GM23338 (cell line): ENCODE data around the gene HADHA. TPM values are rescaled to one million over a fixed set of nuclear protein-coding genes. Genes with fewer than 3 reads are reported as not detected.
A peak's percentile ranks its signal among the peaks of the same experiment; 100 is the strongest.

Experiments used
- ATAC-seq: fragments of 200-7000 bp; cut with Tn5 transposase; 3 replicates; pipeline ENCODE4 v1.9.1; 2020
- DNase-seq: peaks from one replicate; pipeline ENCODE4 v3.0.0-alpha.2; 2015; ENCODE audit warnings: low spot score
- H2AFZ ChIP-seq: fragments of 200-600 bp; sonication (generic); 2 replicates; pipeline ENCODE4 v1.8.0; 2016; ENCODE audit warnings: antibody characterized with exemption, mild to moderate bottlenecking, moderate library complexity
- H3F3A ChIP-seq: fragments of 200-600 bp; sonication (generic); replicated peaks from 2 replicates; pipeline ENCODE4 v1.8.0; 2017; ENCODE audit warnings: antibody characterized with exemption, mixed run types, low read depth
- H3K27ac ChIP-seq: fragments of 200-600 bp; sonication (generic); 2 replicates; pipeline ENCODE4 v1.6.1; 2016; ENCODE audit warnings: low read depth
- H3K27me3 ChIP-seq: fragments of 200-600 bp; sonication (generic); 2 replicates; pipeline ENCODE4 v1.8.0; 2016; ENCODE audit warnings: mild to moderate bottlenecking, mixed run types, moderate library complexity; ENCODE audit not compliant: insufficient read depth
- H3K36me3 ChIP-seq: fragments of 200-600 bp; sonication (generic); 2 replicates; pipeline ENCODE4 v1.8.0; 2016; ENCODE audit warnings: mild to moderate bottlenecking; ENCODE audit not compliant: insufficient read depth
- H3K4me1 ChIP-seq: fragments of 200-600 bp; sonication (generic); 2 replicates; pipeline ENCODE4 v1.8.0; 2016; ENCODE audit warnings: mild to moderate bottlenecking, moderate library complexity; ENCODE audit not compliant: insufficient read depth
- H3K4me2 ChIP-seq: fragments of 200-600 bp; sonication (generic); 2 replicates; pipeline ENCODE4 v1.7.1; 2017; ENCODE audit warnings: mixed run types
- H3K4me3 ChIP-seq: fragments of 200-600 bp; sonication (generic); 2 replicates; pipeline ENCODE4 v1.6.1; 2016; ENCODE audit warnings: mixed run types
- H3K79me2 ChIP-seq: fragments of 200-600 bp; sonication (generic); replicated peaks from 2 replicates; pipeline ENCODE4 v1.8.0; 2017; ENCODE audit warnings: mild to moderate bottlenecking; ENCODE audit not compliant: insufficient read depth
- H3K9me2 ChIP-seq: fragments of 200-600 bp; sonication (generic); 2 replicates; pipeline ENCODE4 v1.8.0; 2017; ENCODE audit not compliant: insufficient read depth
- H4K20me1 ChIP-seq: fragments of 200-600 bp; sonication (generic); replicated peaks from 2 replicates; pipeline ENCODE4 v1.8.0; 2017; ENCODE audit warnings: mild to moderate bottlenecking; ENCODE audit not compliant: insufficient read depth
- H3K27ac Mint-ChIP-seq: 2 replicates; pipeline ENCODE4 v1.8.0; 2020; ENCODE audit warnings: inconsistent platforms, mild to moderate bottlenecking, moderate library complexity, mixed read lengths
- H3K27me3 Mint-ChIP-seq: 3 replicates; pipeline ENCODE4 v1.8.0; 2022; ENCODE audit warnings: low read depth, mild to moderate bottlenecking, moderate library complexity, mixed read lengths, inconsistent platforms; ENCODE audit not compliant: insufficient read depth, poor library complexity
- H3K36me3 Mint-ChIP-seq: 3 replicates; pipeline ENCODE4 v1.8.0; 2021; ENCODE audit warnings: low read depth, mild to moderate bottlenecking, inconsistent platforms, moderate library complexity, mixed read lengths
- H3K4me1 Mint-ChIP-seq: 3 replicates; pipeline ENCODE4 v1.8.0; 2020; ENCODE audit warnings: mild to moderate bottlenecking, inconsistent platforms, mixed read lengths
- H3K4me3 Mint-ChIP-seq: 3 replicates; pipeline ENCODE4 v1.8.0; 2021; ENCODE audit warnings: moderate library complexity, mild to moderate bottlenecking, inconsistent platforms, mixed read lengths
- H3K9me3 Mint-ChIP-seq: 3 replicates; pipeline ENCODE4 v1.8.0; 2020; ENCODE audit warnings: moderate library complexity, mild to moderate bottlenecking, inconsistent platforms, mixed read lengths
- CREB1 ChIP-seq: fragments of 250-450 bp; sonication (Bioruptor Pico); IDR thresholded peaks from 2 replicates; pipeline ENCODE4 v1.5.0; 2020; ENCODE audit warnings: low read depth, mild to moderate bottlenecking, moderate library complexity
- EZH2phosphoT487 ChIP-seq: fragments of 200-600 bp; sonication (generic); IDR thresholded peaks from one replicate; pipeline ENCODE4 v1.8.1; 2018; ENCODE audit warnings: antibody characterized with exemption; ENCODE audit not compliant: unreplicated experiment
- JUNB ChIP-seq: IDR thresholded peaks from one replicate; pipeline ENCODE4 v1.6.1; 2016; ENCODE audit warnings: antibody characterized with exemption; ENCODE audit not compliant: unreplicated experiment
- NANOG ChIP-seq: IDR thresholded peaks from 2 replicates; pipeline ENCODE4 v1.6.1; 2016; ENCODE audit warnings: antibody characterized with exemption, borderline replicate concordance
- POLR2AphosphoS5 ChIP-seq: IDR thresholded peaks from 2 replicates; pipeline ENCODE4 v1.6.1; 2016; ENCODE audit warnings: antibody characterized with exemption, low read depth
- STAT1 ChIP-seq: IDR thresholded peaks from one replicate; pipeline ENCODE4 v1.6.1; 2016; ENCODE audit warnings: antibody characterized with exemption; ENCODE audit not compliant: unreplicated experiment
- ZNF114 ChIP-seq: fragments of 250-450 bp; sonication (Bioruptor Pico); IDR thresholded peaks from 2 replicates; pipeline ENCODE4 v1.5.0; 2020; ENCODE audit warnings: mild to moderate bottlenecking, moderate library complexity
- ZNF331 ChIP-seq: fragments of 250-450 bp; sonication (Bioruptor Pico); IDR thresholded peaks from 2 replicates; pipeline ENCODE4 v1.5.0; 2020; ENCODE audit warnings: low read depth, mild to moderate bottlenecking, moderate library complexity
- polyA plus RNA-seq: library from polyadenylated mRNA; unstranded; fragments of >200 nt; fragmentation: Nextera tagmentation; extraction: Ambion mirVana; gene quantifications from 2 replicates; pipeline ENCODE4 v1.2.1, GENCODE V29; 2016
- total RNA-seq: library from RNA; depleted of rRNA; stranded (reverse); fragments of >200 nt; shearing (Covaris generic); gene quantifications from 2 replicates; pipeline ENCODE4 v1.2.3, GENCODE V29; 2014
- TF ChIP-seq, protein P1 (sequence below): fragments of 250-450 bp; sonication (Bioruptor Pico); IDR thresholded peaks from 2 replicates; pipeline ENCODE4 v1.5.0; 2020; ENCODE audit warnings: mild to moderate bottlenecking, moderate library complexity
- TF ChIP-seq, protein P2 (sequence below): IDR thresholded peaks from 2 replicates; pipeline ENCODE4 v1.6.1; 2016; ENCODE audit warnings: antibody characterized with exemption
- TF ChIP-seq, protein P3 (sequence below): IDR thresholded peaks from one replicate; pipeline ENCODE4 v1.6.1; 2018; ENCODE audit warnings: antibody characterized with exemption; ENCODE audit not compliant: unreplicated experiment
- TF ChIP-seq, protein P4 (sequence below), 2 experiments: fragments of 200-600 bp in 1 of 2; sonication (generic) in 1 of 2; conservative IDR thresholded peaks; 2 replicates each; pipeline versions ENCODE4 v1.5.1 to v1.6.1; 2016 to 2017; ENCODE audit warnings: antibody characterized with exemption in 2 of 2, low read depth in 2 of 2, mild to moderate bottlenecking in 2 of 2, moderate library complexity in 1 of 2

The HADHA gene
- total and polyA plus RNA-seq, 2 experiments from 2014 or later: 63.9 to 92.3 TPM

DNA sequence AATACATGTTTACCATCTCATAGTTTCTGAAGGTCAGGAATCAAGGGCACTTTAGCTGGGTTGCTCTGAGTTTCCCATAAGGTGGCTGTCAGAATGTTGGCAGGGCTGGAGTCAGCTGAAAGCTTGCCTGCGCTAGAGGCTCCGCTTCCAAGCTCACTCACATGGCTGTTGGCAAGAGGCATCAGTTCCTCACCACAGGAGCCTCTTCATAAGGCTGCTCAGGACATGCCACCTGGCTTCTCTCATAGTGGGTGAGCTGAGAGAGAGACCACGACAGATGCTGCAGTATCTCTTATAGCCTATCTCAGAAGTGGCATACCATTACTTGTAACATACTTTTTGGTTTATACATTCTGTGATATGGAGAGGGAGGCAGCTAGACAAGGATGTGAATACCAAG lies 7.5 kb upstream of the HADHA start:
- H3K36me3 ChIP-seq: no peaks in the 10 kb centered on the region
- no peak overlapping the region for H3K4me2 ChIP-seq
- H2AFZ ChIP-seq: no peak overlapping the region
- H3K27ac Mint-ChIP-seq: no peak overlapping the region
- TF ChIP-seq ZNF331 (no peak), EZH2phosphoT487 (no peak), POLR2AphosphoS5 (no peak), CREB1 (CRISPR knock-in tag) (no peak), NANOG (no peak), STAT1 (no peak), JUNB (no peak), ZNF114 (CRISPR knock-in tag) (no peak)
- TF ChIP-seq, protein P1, sequence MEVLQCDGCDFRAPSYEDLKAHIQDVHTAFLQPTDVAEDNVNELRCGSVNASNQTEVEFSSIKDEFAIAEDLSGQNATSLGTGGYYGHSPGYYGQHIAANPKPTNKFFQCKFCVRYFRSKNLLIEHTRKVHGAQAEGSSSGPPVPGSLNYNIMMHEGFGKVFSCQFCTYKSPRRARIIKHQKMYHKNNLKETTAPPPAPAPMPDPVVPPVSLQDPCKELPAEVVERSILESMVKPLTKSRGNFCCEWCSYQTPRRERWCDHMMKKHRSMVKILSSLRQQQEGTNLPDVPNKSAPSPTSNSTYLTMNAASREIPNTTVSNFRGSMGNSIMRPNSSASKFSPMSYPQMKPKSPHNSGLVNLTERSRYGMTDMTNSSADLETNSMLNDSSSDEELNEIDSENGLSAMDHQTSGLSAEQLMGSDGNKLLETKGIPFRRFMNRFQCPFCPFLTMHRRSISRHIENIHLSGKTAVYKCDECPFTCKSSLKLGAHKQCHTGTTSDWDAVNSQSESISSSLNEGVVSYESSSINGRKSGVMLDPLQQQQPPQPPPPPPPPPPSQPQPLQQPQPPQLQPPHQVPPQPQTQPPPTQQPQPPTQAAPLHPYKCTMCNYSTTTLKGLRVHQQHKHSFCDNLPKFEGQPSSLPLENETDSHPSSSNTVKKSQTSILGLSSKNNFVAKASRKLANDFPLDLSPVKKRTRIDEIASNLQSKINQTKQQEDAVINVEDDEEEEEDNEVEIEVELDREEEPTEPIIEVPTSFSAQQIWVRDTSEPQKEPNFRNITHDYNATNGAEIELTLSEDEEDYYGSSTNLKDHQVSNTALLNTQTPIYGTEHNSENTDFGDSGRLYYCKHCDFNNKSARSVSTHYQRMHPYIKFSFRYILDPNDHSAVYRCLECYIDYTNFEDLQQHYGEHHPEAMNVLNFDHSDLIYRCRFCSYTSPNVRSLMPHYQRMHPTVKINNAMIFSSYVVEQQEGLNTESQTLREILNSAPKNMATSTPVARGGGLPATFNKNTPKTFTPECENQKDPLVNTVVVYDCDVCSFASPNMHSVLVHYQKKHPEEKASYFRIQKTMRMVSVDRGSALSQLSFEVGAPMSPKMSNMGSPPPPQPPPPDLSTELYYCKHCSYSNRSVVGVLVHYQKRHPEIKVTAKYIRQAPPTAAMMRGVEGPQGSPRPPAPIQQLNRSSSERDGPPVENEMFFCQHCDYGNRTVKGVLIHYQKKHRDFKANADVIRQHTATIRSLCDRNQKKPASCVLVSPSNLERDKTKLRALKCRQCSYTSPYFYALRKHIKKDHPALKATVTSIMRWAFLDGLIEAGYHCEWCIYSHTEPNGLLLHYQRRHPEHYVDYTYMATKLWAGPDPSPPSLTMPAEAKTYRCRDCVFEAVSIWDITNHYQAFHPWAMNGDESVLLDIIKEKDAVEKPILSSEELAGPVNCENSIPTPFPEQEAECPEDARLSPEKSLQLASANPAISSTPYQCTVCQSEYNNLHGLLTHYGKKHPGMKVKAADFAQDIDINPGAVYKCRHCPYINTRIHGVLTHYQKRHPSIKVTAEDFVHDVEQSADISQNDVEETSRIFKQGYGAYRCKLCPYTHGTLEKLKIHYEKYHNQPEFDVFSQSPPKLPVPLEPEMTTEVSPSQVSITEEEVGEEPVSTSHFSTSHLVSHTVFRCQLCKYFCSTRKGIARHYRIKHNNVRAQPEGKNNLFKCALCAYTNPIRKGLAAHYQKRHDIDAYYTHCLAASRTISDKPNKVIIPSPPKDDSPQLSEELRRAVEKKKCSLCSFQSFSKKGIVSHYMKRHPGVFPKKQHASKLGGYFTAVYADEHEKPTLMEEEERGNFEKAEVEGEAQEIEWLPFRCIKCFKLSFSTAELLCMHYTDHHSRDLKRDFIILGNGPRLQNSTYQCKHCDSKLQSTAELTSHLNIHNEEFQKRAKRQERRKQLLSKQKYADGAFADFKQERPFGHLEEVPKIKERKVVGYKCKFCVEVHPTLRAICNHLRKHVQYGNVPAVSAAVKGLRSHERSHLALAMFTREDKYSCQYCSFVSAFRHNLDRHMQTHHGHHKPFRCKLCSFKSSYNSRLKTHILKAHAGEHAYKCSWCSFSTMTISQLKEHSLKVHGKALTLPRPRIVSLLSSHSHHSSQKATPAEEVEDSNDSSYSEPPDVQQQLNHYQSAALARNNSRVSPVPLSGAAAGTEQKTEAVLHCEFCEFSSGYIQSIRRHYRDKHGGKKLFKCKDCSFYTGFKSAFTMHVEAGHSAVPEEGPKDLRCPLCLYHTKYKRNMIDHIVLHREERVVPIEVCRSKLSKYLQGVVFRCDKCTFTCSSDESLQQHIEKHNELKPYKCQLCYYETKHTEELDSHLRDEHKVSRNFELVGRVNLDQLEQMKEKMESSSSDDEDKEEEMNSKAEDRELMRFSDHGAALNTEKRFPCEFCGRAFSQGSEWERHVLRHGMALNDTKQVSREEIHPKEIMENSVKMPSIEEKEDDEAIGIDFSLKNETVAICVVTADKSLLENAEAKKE: no peak
- TF ChIP-seq, protein P2, sequence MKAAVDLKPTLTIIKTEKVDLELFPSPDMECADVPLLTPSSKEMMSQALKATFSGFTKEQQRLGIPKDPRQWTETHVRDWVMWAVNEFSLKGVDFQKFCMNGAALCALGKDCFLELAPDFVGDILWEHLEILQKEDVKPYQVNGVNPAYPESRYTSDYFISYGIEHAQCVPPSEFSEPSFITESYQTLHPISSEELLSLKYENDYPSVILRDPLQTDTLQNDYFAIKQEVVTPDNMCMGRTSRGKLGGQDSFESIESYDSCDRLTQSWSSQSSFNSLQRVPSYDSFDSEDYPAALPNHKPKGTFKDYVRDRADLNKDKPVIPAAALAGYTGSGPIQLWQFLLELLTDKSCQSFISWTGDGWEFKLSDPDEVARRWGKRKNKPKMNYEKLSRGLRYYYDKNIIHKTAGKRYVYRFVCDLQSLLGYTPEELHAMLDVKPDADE: no peak
- TF ChIP-seq, protein P3, sequence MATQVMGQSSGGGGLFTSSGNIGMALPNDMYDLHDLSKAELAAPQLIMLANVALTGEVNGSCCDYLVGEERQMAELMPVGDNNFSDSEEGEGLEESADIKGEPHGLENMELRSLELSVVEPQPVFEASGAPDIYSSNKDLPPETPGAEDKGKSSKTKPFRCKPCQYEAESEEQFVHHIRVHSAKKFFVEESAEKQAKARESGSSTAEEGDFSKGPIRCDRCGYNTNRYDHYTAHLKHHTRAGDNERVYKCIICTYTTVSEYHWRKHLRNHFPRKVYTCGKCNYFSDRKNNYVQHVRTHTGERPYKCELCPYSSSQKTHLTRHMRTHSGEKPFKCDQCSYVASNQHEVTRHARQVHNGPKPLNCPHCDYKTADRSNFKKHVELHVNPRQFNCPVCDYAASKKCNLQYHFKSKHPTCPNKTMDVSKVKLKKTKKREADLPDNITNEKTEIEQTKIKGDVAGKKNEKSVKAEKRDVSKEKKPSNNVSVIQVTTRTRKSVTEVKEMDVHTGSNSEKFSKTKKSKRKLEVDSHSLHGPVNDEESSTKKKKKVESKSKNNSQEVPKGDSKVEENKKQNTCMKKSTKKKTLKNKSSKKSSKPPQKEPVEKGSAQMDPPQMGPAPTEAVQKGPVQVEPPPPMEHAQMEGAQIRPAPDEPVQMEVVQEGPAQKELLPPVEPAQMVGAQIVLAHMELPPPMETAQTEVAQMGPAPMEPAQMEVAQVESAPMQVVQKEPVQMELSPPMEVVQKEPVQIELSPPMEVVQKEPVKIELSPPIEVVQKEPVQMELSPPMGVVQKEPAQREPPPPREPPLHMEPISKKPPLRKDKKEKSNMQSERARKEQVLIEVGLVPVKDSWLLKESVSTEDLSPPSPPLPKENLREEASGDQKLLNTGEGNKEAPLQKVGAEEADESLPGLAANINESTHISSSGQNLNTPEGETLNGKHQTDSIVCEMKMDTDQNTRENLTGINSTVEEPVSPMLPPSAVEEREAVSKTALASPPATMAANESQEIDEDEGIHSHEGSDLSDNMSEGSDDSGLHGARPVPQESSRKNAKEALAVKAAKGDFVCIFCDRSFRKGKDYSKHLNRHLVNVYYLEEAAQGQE: no peak
- TF ChIP-seq, protein P4, sequence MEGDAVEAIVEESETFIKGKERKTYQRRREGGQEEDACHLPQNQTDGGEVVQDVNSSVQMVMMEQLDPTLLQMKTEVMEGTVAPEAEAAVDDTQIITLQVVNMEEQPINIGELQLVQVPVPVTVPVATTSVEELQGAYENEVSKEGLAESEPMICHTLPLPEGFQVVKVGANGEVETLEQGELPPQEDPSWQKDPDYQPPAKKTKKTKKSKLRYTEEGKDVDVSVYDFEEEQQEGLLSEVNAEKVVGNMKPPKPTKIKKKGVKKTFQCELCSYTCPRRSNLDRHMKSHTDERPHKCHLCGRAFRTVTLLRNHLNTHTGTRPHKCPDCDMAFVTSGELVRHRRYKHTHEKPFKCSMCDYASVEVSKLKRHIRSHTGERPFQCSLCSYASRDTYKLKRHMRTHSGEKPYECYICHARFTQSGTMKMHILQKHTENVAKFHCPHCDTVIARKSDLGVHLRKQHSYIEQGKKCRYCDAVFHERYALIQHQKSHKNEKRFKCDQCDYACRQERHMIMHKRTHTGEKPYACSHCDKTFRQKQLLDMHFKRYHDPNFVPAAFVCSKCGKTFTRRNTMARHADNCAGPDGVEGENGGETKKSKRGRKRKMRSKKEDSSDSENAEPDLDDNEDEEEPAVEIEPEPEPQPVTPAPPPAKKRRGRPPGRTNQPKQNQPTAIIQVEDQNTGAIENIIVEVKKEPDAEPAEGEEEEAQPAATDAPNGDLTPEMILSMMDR (conservative IDR thresholded peaks at IDR 0.05; ENCODE audit: low read depth in 2 of 2): no peak
- H3F3A ChIP-seq: no peaks in the 10 kb centered on the region
- H3K36me3 Mint-ChIP-seq: peaks cover 2% of the 10 kb centered on the region; the same call in 2 of the 3 replicates
- H3K27me3 Mint-ChIP-seq: no peaks in the 10 kb centered on the region
- H4K20me1 ChIP-seq: no peaks in the 10 kb centered on the region; the same call in none of the 2 replicates
- H3K4me3 Mint-ChIP-seq: no peak overlapping the region
- no peaks in the 10 kb centered on the region for H3K27me3 ChIP-seq
- H3K4me1 Mint-ChIP-seq: peaks cover 3% of the 10 kb centered on the region
- H3K27ac ChIP-seq: no peak overlapping the region
- no peak overlapping the region for H3K4me3 ChIP-seq
- no peak for DNase-seq
- ATAC-seq: peak; percentile 41; the same call in 2 of the 3 replicates
- 0 out of 2 replicates have a peak, but pooled peaks cover 3% of the 10 kb centered on the region for H3K4me1 ChIP-seq
- peaks cover 66% of the 10 kb centered on the region for H3K79me2 ChIP-seq
- no peaks in the 10 kb centered on the region for H3K9me2 ChIP-seq
- no peaks in the 10 kb centered on the region for H3K9me3 Mint-ChIP-seq
